HFFc6 (cell line): Measurements from ENCODE around the gene CEND1. TPM values are rescaled to one million over a fixed set of nuclear protein-coding genes. Genes with fewer than 3 reads are reported as not detected.
A peak's percentile ranks its signal among the peaks of the same experiment; 100 is the strongest.

Source experiments
- DNase-seq: peaks from one replicate; pipeline ENCODE4 v3.0.0-alpha.2; 2018
- H3K27ac Mint-ChIP-seq: 2 replicates; pipeline ENCODE4 v1.8.0; 2020; ENCODE audit warnings: mild to moderate bottlenecking, mixed read lengths
- H3K27me3 Mint-ChIP-seq: 2 replicates; pipeline ENCODE4 v1.8.0; 2021; ENCODE audit warnings: mild to moderate bottlenecking, moderate library complexity, mixed read lengths; ENCODE audit not compliant: insufficient read depth
- H3K36me3 Mint-ChIP-seq: 2 replicates; pipeline ENCODE4 v1.8.0; 2021; ENCODE audit warnings: low read depth, mixed read lengths
- H3K4me1 Mint-ChIP-seq: 2 replicates; pipeline ENCODE4 v1.8.0; 2020; ENCODE audit warnings: low read depth, mixed read lengths
- H3K4me3 Mint-ChIP-seq: 2 replicates; pipeline ENCODE4 v1.8.0; 2020; ENCODE audit warnings: mild to moderate bottlenecking, moderate library complexity, mixed read lengths
- H3K9me3 Mint-ChIP-seq: 2 replicates; pipeline ENCODE4 v1.8.0; 2020; ENCODE audit warnings: mild to moderate bottlenecking, mixed read lengths
- CTCF ChIP-seq: fragments of 200-600 bp; sonication (generic); IDR thresholded peaks from 2 replicates; pipeline ENCODE4 v1.5.0; 2021; ENCODE audit warnings: antibody characterized with exemption, mild to moderate bottlenecking
- total RNA-seq, 6 experiments: library from RNA; stranded (reverse); fragmentation: NEBNext Ultra II Directional; extraction: Animal tissue kit (Norgen Biotek cat#: 25700); gene quantifications; 2 replicates in 1 of 6; 3 replicates in 5 of 6; pipeline ENCODE4 v1.2.3, GENCODE V29; 2021

CEND1 gene
- total RNA-seq, 6 experiments from 2014 or later: 8.2 to 12.2 (median 11.0) TPM

GRCh38 chr11:802018-802617, 12.2 kb upstream of the CEND1 start:
- no peak for DNase-seq
- TF ChIP-seq CTCF: no peak
- Mint-ChIP-seq H3K36me3 (no peaks in the 10 kb centered on the region), H3K27me3 (peaks cover 2% of the 10 kb centered on the region; the same call in 1 of the 2 replicates), H3K27ac (no peak overlapping the region), H3K4me1 (peaks cover 6% of the 10 kb centered on the region; the same call in 1 of the 2 replicates), H3K4me3 (no peak overlapping the region), H3K9me3 (no peaks in the 10 kb centered on the region)

- Mint-ChIP-seq H3K36me3 (no peaks in the 10 kb centered on the region), H3K4me3 (no peak overlapping the region), H3K27ac (no peak overlapping the region), H3K9me3 (no peaks in the 10 kb centered on the region), H3K4me1 (peaks cover 15% of the 10 kb centered on the region), H3K27me3 (peaks cover 2% of the 10 kb centered on the region; the same call in 1 of the 2 replicates)
- DNase-seq: no peak
- TF ChIP-seq CTCF: no peak
These were observed 11.3 kb upstream of the CEND1 start for GRCh38 chr11:801097-801780.

- no peak overlapping the region for H3K4me3 Mint-ChIP-seq
- no peaks in the 10 kb centered on the region for H3K36me3 Mint-ChIP-seq
These were observed 10.6 kb upstream of the CEND1 start for GRCh38 chr11:800473-800872.

GRCh38 chr11:799641-800316, 9.9 kb upstream of the CEND1 start:
- no peak for TF ChIP-seq CTCF
- Mint-ChIP-seq H3K4me1 (peaks cover 18% of the 10 kb centered on the region), H3K36me3 (no peaks in the 10 kb centered on the region), H3K9me3 (no peaks in the 10 kb centered on the region), H3K27ac (no peak overlapping the region), H3K4me3 (no peak overlapping the region), H3K27me3 (peaks cover 4% of the 10 kb centered on the region; the same call in 1 of the 2 replicates)
- no peak for DNase-seq

More at GRCh38 chr11:800473-800872, 10.6 kb upstream of the CEND1 start:
- Mint-ChIP-seq H3K27me3 (peaks cover 4% of the 10 kb centered on the region; the same call in 1 of the 2 replicates), H3K4me1 (peaks cover 18% of the 10 kb centered on the region), H3K27ac (no peak overlapping the region), H3K9me3 (no peaks in the 10 kb centered on the region)
- no peak for DNase-seq
- TF ChIP-seq CTCF: no peak

DNA sequence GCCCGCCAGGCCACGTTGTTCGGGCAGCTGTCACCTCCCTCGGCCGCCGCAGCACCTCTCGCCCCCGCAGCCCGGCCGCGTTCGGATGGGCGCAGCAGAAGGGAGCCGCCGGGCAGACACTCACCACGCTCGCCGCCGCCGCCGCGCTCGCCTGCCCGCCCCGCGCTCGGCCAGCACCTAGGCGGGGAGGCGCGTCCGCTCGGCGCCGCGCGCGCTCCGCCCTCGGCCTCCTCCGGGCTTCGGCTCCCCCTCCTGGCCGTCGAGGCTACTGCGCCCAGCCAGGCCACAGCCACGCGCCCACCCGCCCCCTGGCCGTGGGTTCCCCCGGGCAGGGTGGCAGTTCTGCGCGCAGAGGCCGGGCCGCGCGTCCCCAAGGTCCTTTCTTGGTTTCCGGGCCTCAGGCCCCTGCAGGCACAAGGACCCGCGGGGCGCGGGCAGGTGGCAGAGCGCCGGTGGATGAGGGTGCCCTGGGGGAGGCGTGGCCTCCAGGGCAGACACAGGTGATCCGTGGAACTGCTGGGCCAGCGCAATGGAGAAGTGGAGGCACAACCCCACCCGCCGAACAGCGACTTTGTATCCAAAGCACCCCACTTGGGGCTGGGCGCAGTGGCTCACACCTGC, 8.3 kb upstream of the CEND1 start, which contains the start of gene SLC25A22:
Gene SLC25A22 (minus strand): TSS at position 189 of the 621 bp plus-strand sequence. CDS start 3,275 bp downstream, outside the sequence.
- TF ChIP-seq CTCF: peak; percentile 85
- no peaks in the 10 kb centered on the region for H3K9me3 Mint-ChIP-seq
- DNase-seq: peak; percentile 63
- H3K4me1 Mint-ChIP-seq: peaks cover 12% of the 10 kb centered on the region
- no peaks in the 10 kb centered on the region for H3K36me3 Mint-ChIP-seq
- H3K27ac Mint-ChIP-seq: peak within 1 kb of the TSS; percentile 89
- peaks cover 4% of the 10 kb centered on the region; the same call in 1 of the 2 replicates for H3K27me3 Mint-ChIP-seq
- peak within 1 kb of the TSS; percentile 91 for H3K4me3 Mint-ChIP-seq
